Subcutaneous adipose tissue (tissue), 4 donors: Measurements from ENCODE around the gene SBF2. TPM values are rescaled to one million over a fixed set of nuclear protein-coding genes. Genes with fewer than 3 reads are reported as not detected.

Source experiments
- CTCF ChIP-seq: fragments of 450-650 bp; IDR thresholded peaks from one replicate; pipeline ENCODE4 v1.5.1; 2016; ENCODE audit warnings: low read depth, mild to moderate bottlenecking, control low read depth, antibody characterized with exemption, moderate library complexity
- total RNA-seq, 4 donors: library from RNA; depleted of rRNA; stranded (reverse); fragments of >200 nt; gene quantifications; one replicate each; pipeline ENCODE4 v1.1.0, GENCODE V29; 2016

Gene SBF2
- total RNA-seq, 4 donors from 2014 or later: 87.2 to 103 (median 97.3) TPM

DNA sequence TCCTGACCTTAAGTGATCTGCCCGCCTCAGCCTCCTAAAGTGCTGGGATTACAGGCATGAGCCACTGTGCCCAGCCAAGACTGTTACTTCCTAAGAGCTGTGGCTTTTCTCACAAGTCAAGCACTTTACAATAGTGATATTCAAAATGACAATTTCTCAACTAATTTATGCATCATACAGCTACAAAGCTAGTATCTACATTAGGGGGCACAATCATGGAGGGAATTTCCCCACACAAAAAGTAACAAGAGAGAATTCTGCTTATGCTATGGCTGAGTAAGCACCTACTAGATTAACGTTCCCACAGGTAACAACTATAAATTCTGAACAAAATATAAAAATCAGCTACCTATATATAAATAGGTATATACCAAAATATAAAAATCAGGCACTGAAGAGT is 72.7 kb downstream of the SBF2 start:
- no peak for TF ChIP-seq CTCF

GRCh38 chr11:10211470-10211869 is 82.5 kb downstream of the SBF2 start:
- TF ChIP-seq CTCF: no peak

DNA sequence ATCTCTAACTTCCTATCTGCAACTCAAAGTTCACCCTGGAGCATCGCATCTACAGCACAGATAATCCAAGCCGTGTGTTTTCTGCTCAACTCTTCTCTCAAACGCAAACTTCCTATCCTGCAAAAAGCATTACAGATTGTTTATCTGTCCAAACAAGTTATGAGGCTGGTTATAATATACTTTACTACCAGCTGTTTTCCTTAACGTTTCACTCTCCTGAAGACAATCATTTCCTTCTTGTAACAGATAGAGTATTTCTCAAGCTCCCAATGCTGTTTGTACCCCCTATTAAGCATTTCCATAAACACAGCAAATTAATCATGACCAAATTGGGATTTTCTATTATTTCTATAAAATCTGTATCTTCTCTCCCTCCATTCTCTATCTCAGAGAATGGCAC is 84.7 kb downstream of the SBF2 start:
- no peak for TF ChIP-seq CTCF

DNA sequence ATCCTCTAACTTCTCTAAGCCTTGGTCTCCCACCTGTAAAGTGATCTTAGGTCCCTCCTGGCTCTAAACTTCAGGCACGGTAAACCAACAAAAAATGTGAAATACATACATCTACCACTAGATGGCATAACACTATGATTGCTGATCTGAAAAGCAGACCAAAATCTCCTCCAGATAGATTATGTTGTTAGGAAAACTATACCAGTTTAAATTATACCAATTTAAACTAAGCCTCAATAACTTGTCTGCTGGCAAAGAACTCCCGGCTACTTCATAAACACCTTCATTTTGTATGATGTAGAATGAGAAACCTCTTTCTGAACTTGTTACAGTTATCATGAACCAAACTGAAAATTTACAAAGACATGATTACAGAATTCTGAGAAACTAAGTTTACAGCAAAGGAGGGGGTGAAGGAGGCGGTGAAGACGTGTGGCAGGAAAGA is 85.9 kb downstream of the SBF2 start:
- TF ChIP-seq CTCF: no peak

GRCh38 chr11:10205928-10206327 is 88.1 kb downstream of the SBF2 start:
- TF ChIP-seq CTCF: no peak

- no peak for TF ChIP-seq CTCF
Measured at GRCh38 chr11:10204021-10204420, 90.0 kb downstream of the SBF2 start.

GRCh38 chr11:10201343-10201742 is 92.7 kb downstream of the SBF2 start:
- no peak for TF ChIP-seq CTCF
